ENCODE results near the gene MTNR1B.

Gene MTNR1B

DNA sequence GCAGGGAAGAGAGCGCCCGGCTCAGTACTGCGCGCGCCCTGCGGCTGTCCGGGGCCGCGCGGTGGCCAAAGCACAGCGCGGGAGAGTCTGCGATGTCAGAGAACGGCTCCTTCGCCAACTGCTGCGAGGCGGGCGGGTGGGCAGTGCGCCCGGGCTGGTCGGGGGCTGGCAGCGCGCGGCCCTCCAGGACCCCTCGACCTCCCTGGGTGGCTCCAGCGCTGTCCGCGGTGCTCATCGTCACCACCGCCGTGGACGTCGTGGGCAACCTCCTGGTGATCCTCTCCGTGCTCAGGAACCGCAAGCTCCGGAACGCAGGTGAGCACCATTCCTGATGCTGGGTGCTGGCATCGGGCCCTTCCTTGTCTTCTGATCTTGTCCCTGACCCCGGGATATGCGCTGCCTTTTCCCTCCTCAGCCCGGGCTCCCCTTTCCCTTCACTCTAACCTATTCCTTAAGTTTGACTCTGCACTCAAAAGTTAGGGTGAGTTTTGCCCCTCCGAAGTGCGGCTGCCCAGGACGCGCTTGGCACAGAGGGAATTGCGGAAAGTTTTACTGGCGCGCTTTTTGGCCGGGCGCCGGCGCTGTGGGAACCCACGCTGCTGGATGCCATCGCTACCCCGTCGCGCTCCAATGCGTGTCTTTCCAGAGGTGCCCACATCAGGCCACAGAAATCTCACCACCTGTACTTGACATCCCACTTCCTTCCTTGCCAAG, at the start of gene MTNR1B:
Gene MTNR1B, plus strand, starts transcription at position 18 of the 714 bp plus-strand sequence. Its CDS starts 75 bp downstream, at position 93.
- FAIRE-seq: no peak
- DNase-seq (ENCODE audit: low spot score): no peak

DNA sequence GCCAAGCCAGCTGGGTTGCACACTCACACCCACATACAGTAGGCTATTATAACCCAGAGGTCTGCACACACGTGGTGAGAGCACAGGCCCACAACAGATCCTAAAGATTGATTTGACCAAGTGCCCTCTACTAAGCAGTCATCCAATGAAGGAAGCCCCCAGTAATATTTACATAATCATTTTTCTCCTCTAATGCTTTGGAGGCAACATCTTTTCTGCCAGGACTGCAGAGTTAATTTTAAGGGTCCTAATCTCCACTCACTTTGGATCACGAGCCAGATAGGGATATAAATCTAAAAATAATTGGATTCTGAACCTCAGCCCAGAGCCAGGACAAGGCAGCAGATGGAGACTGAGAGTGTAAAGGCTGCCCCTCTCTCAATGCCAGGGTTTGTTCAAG, 49.1 kb upstream of the MTNR1B start:
- FAIRE-seq: no peak
- DNase-seq (ENCODE audit: low spot score): no peak

DNA sequence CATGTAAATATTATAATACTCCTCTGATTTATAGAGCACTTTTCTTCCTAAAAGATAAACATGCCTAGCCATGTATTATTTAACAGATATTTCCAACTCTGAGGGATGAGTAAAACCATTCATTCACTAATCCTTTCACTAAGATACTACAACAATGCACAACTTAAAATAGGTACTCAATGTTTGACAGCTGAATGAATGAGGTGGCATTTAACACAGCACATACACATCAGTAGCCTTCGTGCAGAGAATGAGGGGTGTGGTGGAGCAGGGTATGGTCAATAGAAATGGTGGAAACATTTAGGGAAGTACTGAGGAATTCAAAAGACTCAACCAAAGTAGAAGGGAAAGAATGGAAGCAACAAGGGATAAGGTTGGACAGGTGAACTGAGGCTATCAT, 46.7 kb upstream of the MTNR1B start:
- FAIRE-seq: no peak
- no peak for DNase-seq (ENCODE audit: low spot score)

DNA sequence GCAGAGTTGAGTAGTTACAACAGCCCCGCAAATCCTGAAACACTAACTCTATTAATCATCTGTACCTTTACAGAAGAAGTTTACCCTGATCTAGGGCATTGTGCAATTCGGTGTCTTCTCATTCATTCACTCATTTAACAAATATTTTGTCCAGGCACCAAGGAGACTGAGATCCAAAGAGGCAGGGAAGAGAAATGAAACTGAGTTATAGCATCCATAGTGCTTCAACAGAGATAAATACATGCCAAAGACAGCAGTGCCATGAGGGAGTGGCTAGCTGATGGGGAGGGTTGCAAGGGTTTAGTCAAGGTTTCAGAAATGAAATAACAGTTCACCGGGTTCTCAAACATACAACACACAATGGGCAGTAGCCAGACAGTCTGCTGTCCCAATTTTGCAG, 40.2 kb upstream of the MTNR1B start:
- FAIRE-seq (no peak), DNase-seq (ENCODE audit: low spot score) (no peak)

DNA sequence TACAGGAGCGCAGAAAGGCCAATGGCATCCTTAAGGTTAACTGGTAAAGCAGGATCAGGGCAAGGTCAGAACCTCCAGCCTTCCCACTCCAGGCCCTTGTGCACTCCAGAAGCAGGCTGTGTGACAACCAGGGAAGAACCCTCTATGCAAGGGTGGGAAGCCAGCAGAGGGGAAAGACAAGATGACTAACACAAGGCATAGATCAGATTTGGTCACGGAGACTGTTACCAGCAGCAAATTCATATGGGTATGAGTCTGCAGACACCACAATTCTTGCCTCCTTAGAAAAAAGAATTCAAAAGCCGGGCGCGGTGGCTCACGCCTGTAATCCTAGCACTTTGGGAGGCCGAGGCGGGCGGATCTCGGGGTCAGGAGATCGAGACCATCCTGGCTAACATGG, 39.8 kb upstream of the MTNR1B start:
- DNase-seq (ENCODE audit: low spot score): no peak
- FAIRE-seq: no peak

DNA sequence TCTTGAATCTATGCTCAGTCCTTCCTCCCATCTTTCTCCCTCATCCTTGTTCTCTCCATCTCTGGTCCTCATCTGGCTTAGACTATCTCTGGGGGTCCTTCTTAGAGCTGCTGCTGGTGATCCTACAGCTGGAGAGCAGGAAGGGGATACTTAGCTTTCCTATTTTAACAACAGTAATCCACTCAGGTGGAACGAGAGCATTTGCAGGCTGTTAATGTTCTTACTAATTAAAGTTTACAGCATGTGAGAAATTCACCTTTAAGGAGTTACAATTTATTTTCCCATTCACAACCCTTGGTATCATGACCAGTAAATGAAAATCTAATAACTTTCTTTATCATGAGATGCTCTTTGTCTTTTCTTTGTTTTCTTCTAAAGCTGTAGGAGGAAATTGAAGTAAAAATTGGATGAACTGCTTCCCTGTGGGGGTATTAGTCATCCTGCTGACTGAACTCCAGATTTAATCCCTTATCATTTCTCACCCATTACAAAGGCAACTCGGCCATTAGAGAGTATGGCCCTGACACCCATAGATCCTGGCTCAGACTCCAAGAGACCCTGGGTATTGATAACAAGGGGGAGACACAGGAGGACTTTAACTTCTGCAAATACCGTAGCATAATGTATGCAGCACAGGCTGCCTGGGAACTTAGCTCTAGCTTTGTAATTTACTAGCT, 37.6 kb upstream of the MTNR1B start:
- FAIRE-seq (no peak), DNase-seq (ENCODE audit: low spot score) (no peak)

DNA sequence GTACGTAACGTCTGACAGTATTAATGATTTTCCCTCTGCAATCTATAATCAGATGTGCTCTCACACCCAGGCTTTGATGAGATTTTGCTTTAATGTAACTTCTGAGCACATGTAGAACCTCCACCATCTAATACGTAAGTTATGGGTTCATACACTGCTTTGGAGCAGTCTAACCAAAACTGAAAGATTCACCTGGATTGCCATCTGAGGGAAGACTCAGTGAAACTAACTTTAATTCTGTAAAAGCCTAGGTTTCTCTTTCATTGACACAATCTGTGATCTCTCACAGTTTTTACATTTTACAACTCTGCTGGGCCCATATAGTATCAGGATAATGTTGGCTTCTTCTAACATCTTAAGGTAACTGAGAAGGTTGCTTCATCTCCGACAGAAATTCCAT, 30.1 kb upstream of the MTNR1B start:
- no peak for FAIRE-seq

DNA sequence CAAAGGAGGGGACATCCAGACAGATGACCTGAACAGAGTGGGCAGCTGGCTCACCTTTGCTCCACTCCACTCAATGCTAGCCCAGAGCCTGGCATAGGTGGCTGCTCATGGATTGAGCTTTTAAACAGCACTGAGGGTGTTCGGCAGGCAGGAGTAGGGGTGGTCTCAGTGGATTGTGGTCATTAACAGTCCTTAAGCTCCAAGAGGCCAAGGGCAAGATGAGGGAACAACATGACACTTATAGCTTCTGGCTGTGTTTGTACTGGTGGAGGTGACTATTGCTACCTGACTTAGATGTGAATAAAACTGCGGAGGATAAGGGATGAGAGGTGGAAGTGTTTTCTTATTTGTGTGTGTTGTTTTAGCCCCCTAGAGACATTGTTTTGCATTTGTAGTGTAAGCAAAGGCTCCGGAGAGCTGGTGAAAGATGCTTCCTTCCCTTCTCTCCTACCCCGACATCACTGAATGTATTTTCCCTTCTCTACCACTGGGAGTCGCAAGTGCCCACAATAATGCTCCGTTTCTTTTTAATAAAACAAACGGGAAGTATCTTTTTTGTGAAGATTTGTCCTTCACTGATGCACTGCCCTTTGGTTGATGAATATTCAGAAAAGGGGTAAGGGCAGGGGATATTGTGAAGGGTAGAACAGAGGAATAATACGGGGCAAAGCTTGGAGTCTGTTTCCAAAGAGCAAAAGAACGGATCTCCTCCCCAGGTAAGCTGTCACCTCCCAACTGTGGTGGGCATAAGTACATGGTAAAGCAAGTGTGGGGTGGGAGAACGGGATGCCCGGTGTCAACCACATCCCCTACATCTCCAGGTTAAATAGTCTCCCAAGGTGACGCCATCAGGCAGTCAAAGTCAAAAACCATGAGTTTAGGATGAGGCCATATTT, 27.5 kb upstream of the MTNR1B start:
- no peak for FAIRE-seq

More for the DNA sequence above, 30.1 kb upstream of the MTNR1B start:
- DNase-seq (ENCODE audit: low spot score): no peak

DNA sequence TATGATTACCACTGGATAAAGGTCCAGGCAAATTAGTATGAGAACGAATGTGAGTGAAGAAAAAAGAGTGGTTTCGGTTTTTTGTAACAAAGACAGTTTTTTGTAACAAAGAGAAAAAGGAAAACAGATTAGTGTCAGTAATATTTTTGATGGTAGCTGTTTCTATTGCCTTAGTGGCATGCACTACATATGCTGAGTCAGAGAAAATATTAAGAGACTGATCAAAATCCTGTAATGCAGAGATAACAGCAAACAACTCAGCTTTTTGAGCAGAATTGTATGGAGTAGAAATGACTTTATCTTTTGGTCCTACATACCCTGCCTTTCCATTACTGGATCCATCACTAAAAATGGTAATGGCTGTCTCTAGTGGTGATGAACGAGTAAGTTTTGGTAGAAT, 22.7 kb upstream of the MTNR1B start:
- DNase-seq (ENCODE audit: low spot score) (no peak), FAIRE-seq (no peak)

More for the DNA sequence above, 27.5 kb upstream of the MTNR1B start:
- peak; percentile 17 for DNase-seq (ENCODE audit: low spot score)

DNA sequence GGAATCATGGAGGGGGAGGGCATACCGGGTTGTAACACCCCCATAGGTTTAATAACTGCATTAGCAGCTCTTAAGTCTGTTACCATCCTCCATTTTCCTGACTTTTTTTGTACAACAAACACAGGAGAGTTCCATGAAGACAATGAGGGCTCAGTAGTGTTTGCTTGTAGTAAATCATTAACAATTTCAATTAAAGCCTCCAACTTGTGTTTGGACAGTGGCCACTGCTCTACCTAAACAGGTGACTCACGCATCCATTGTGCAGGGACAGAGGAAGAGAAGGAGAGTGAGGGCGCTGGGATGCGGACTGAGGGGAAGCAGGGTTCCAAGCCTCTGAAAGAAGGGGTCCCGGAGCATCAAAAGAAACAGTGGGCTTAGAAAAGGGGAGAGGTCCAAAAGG, 21.3 kb upstream of the MTNR1B start:
- FAIRE-seq (peak; percentile 40), DNase-seq (ENCODE audit: low spot score) (no peak)

DNA sequence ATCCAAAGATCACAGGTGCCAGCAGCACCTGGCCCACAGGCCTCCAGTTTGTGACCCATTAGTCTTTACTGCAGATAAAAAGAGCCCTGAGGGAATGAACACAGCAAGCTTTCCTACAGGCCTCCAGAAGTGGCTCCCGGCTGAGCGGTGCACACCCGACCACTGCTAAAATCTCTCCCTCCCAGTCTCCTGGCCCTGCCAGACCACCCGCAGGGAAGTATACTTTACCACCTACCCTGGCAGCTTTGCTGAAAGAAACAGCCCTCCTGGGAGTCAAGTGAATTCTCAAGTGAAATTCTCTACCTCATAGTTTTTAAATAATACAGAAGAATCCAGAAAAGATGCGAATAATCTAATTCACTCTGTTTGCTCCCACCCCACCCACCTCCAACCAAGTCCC, 15.4 kb upstream of the MTNR1B start:
- FAIRE-seq (no peak), DNase-seq (ENCODE audit: low spot score) (no peak)

DNA sequence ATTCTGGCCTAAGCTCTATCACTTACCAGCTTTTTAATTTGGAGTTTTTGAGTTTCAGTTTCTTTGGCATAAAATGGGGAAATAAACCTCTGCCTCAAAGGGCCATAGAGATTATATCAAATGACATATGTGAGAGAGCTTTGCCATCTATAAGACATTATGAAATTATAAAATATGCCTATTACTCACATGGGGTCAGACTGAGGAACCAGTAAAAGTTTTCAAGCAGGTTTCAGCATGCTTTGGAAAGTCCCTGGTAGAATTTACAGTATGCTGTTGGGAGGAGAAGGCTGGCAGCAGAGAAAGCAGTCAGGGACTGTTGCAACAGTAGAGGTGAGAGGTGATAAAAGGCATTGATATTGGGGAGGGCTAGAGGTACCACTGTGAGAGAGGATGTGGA, 13.6 kb upstream of the MTNR1B start:
- DNase-seq (ENCODE audit: low spot score) (no peak), FAIRE-seq (no peak)

DNA sequence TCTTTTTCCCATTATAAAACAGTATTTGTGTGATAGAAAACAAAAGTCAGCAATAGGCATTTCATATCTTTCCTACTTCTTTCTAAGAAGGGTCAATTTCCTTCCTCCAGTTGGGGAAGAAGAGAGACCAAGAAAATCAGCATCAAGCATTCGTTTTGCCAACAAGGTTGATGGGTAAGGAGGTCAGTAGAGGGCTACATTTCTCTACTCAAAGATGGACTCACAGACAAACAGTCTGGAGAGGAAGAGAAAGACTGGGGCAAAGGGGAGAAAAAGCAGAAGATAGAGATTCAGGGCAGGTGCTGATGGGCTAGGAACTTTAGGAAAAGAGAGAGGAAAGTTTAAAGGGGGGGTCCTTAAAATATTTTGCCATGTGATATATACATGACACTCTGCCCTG, 8.6 kb upstream of the MTNR1B start:
- DNase-seq (ENCODE audit: low spot score): no peak
- no peak for FAIRE-seq

DNA sequence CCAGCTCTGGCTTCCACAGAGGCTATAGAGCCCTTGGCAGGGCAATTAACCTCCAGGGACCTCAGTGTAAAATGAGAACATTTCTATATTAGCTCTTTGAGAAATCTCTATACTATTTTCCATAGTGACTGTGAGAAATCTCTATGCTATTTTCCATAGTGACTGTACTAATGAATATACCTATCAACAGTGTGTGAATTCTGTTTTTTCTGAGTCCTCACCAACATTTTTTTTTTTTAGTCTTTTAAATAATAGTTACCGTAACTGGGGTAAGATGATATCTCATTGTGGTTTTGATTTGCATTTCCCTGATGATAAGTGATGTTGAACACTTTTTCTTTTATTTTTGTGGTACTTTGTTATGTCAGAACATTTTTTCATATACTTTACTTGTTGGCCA, 7.0 kb upstream of the MTNR1B start:
- DNase-seq (ENCODE audit: low spot score) (no peak), FAIRE-seq (no peak)

DNA sequence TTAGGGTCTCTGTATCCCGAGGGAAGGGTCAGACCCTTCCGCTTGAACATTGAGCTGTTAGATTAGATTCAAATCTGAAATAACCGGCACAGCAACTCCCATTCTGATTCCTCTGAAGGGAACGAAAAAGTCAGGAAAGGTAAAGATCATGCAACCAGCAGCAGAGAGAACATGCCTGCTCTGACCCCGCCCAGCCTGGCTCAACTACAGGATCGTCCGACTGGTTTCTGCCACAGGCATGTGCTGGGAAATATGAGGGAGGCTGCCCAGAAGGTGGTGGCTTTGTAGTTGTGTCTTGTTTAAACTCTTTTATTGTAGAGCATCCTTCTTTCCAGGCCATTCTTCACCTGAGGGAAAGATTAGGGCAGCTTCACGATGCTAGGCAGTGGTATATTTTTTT, 5.0 kb upstream of the MTNR1B start:
- DNase-seq (ENCODE audit: low spot score) (no peak), FAIRE-seq (no peak)

DNA sequence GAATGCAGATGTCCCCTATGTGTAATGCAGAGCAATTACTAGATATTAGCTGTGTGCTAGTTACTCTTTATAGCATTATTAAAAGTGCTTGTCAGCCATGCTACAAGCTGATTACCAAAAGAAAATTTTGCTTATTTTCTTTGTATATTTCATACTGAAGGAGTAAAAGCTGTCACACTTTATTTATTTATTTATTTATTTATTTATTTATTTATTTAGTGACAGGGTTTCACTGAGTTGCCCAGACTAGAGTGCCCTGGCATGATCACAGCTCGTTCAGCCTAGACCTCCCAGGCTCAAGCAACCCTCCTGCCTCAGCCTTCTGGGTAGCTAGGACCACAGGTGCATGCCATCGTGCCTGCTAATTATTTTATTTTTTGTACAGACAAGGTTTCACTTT, 4.3 kb upstream of the MTNR1B start:
- DNase-seq (ENCODE audit: low spot score) (no peak), FAIRE-seq (no peak)

DNA sequence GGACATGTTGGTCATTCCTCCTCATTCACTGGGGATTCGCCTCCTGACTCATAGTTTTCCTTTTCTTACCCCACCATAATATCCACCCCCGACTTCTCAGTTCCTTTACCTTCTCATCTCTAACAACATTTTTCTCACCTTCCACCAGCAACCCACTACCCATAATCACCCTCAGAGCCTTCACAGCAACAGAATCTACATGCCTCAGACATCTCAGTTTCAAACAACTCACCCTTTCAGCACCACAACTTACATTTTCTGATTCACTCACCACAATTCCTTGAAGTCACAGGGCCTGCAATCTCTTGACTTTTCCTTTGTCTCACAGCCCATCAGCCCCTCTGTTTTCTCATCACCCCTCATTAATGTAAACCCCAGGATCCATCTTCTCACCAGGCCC, 2.3 kb upstream of the MTNR1B start:
- FAIRE-seq (no peak), DNase-seq (ENCODE audit: low spot score) (no peak)

DNA sequence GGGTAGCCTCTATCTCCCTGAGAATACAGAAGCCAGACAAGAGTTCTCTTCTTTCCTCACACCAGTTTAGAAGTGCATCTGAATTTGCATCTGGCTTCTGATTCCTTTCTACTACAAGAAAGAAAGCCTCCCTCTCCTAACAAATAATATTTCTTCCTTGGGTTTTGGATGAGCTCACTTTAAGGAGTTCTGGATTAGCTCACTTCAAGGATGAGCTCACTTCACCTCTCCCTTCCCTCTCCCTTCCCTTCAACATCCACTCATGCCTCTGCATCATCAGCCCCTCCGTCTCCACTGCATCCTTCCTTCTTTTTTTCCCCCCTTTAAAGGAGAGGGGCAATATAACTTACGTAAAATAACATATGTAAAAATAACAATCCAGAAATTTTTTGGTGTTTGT, 1.6 kb upstream of the MTNR1B start:
- DNase-seq (ENCODE audit: low spot score): no peak
- no peak for FAIRE-seq

DNA sequence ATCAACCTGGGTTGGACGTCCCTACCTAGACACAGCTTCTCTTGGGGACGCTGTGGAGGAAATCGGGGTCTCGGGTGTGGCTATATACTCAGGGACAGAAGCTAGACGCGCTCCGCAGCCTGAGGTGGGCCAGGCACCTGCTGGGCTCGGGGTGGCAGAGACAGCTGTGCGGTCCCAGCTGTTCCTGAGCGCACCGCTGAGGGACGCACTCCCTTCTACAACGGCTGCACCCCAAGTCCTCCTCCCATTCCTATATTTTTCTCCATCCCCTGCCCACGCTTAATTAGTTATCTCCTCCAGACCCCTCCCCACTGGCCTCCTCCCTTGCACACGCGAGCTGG, 188 bp upstream of the MTNR1B start:
- DNase-seq (ENCODE audit: low spot score) (no peak), FAIRE-seq (no peak)

DNA sequence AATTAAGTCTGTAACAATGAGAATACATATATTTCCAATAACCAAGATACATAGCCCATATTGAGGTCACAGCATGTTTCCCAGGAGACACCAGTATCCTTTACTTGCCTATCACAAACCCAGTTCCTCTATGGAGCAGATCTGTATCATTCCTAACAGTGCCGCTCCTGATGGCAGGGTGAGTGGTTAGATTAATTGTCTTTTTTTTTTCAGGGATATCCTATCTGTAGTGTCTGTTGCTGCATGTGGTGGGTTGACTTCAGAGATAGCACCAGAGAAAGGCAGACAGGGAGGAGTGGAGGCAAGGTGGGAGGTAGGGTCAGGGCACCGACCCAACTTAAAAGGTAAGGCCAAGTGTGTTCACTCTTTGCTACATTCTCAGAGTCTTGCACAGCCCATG, 2.8 kb downstream of the MTNR1B start:
- FAIRE-seq (no peak), DNase-seq (ENCODE audit: low spot score) (no peak)

DNA sequence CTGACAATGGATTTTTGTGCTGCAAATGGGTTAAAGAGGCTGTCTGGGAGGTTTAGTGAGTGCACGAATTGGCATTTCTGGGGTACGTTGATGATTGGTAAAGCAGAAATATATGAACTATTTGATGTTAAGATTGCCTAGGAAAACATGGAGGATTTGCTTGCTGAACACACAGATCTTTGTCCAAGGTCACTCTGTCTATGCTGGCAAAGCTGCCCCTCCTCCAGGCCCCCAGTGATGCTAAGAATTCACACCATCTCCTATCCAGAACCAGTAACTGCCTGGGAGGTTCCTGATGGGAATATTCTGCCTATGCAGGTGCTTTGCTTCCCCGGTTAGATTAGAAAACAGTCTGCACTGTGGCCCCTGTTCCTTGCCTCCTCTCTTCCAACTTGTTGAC, 5.8 kb downstream of the MTNR1B start:
- FAIRE-seq: no peak

DNA sequence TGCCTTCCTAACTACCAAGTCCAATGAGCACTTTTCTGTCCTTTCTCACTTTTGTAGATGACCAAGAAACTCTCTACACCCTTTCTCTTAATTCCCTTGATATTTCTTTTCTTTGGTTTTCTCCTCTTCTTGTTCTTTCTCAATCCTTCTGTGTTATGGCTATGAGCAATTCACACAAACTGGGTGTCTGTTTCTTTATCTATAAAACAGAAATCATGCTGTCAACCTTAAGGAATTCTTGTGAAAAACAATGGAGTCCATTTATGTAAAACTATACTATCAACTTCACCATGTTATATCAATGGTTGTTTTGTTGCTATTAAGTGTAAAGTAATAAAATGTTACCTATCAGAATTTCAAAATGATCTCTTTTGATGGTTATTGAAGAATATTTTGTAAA, 7.2 kb downstream of the MTNR1B start:
- DNase-seq (ENCODE audit: low spot score): no peak
- FAIRE-seq: no peak

More for the DNA sequence above, 5.8 kb downstream of the MTNR1B start:
- no peak for DNase-seq (ENCODE audit: low spot score)
